DMS 273 (cell line): ENCODE measurements around the gene TNFRSF4.

ENCODE experiments used
- DNase-seq: peaks from one replicate; lab custom pipeline; 2025; ENCODE audit not compliant: unreplicated experiment; lab: John Stamatoyannopoulos, UW

TNFRSF4 gene

GRCh38 chr1:1183833-1184775, 29.8 kb downstream of the TNFRSF4 start:
- no peak for DNase-seq

GRCh38 chr1:1183221-1183747, 30.7 kb downstream of the TNFRSF4 start:
- no peak for DNase-seq

GRCh38 chr1:1182491-1183220, 31.3 kb downstream of the TNFRSF4 start:
- no peak for DNase-seq

DNA sequence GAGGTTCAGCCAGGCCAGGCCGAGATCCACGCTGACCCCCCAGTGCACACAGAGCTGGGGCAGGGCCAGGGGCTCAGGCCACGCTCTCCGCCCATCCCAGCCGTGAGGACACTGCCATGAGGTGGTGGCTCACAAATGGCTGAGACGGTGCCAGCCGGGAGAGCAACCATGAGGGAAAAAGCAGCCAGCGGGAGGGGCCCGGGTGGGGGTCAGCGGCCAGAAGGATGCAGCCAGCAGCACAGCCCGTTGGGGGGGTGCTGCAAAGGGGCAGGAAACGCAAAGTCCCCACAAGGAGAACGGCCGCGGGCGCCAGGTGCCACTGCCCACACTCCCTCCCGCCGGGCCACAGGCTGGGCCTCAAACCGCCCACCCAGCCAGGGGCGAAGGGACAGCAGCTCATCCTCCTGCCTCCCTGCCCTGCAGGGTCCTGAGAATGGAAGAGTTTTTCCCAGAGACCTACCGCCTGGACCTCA, 32.0 kb downstream of the TNFRSF4 start:
- no peak for DNase-seq

DNA sequence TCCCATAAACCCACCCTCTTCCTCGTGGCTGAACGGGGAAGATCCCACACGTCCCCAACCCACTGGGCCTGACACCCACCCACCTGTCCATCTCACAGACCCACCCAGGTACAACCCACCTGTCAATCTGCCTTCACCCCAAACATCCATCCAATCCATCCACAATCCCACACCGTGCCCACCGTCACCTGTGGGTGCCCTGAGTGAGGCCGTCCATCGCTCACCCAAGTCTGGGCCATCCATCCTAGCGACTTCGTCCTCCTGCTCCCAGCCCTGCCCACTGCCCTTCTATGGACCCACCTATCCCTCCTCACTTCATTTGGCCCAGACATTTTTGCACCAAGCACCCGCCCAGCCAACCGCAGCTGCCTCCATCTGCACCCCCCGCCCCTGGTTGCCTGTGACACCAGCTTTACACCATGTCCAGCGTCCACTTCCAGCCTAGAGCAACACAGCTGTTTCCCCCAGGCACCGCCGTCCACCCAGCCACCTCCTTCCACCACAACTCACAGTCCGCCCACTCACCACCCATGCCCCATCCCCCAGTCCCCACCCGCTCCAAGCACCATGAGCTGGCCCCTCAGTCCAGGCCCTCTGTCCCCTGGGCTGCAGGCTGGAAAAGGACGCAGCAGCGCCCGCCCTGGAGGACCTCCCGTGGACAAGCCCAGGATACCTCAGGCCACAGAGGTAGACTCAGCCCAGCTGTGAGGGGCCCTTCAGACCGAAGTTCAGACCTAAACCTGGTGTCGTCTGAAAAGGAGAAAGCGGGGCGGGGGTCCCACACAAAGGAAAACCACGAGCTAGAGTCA, 32.6 kb downstream of the TNFRSF4 start:
- no peak for DNase-seq

- peak; percentile 65 for DNase-seq
Observed at GRCh38 chr1:1179983-1180861, 33.7 kb downstream of the TNFRSF4 start.

- no peak for DNase-seq
Observed at GRCh38 chr1:1179346-1179982, 34.5 kb downstream of the TNFRSF4 start.

GRCh38 chr1:1178794-1179331, 35.1 kb downstream of the TNFRSF4 start:
- no peak for DNase-seq

DNA sequence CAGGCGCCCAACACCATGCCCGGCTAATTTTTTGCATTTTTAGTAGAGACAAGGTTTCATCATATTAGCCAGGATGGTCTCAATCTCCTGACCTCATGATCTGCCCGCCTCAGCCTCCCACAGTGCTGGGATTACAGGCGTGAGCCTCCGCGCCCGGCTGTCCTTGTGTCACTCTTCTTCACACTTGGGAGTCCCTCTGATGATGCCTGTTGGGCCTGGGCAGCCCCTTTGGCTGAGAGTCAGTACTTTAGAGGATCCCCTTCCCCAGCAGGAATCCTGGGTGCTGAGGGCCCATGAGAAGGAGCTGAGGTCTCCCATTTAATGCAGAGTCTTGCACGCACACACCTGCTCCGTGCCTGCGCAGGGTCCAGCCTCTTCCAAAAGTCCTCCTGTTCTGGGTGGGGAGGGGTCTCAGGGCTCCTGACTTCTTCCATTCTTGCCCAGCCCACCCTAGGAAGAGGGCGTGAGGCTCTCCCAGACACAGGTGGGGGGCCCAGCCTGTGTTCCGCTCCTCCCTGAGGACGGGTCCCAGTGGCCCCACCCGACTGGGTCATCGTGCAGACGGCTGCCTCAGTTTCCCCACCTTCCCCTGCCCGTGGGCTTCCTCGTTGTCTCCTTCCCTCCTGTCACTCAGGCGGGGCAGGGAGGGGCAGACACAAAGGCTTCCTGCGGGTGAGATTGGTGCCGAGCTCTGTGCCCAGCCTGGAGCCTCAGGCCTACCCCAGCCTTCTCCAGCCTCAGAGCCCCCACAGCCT, 36.3 kb downstream of the TNFRSF4 start:
- no peak for DNase-seq

DNA sequence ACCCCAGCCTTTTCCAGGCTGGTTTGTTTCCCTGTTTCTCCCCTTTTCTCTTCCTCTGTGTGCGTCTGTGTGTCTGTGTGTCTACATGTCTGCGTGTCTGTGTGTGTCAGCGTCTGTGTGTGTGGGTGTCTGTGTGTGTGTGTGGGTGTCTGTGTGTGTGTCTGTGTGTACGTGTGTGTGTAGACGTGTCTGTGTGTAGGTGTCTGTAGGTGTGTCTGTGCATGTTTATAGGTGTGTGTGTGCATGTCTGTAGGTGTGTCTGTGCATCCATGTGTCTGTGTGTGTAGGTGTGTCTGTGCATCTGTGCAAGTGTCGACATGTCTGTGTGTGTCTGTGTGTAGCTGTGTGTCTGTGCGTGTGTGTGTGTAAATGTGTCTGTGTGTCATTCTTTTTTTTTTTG, 37.0 kb downstream of the TNFRSF4 start:
- DNase-seq: no peak

- peak; percentile 47 for DNase-seq
Observed at GRCh38 chr1:1176063-1176761, 37.7 kb downstream of the TNFRSF4 start.

- DNase-seq: no peak
Observed at GRCh38 chr1:1175221-1176062, 38.5 kb downstream of the TNFRSF4 start.

GRCh38 chr1:1173793-1174415, 40.0 kb downstream of the TNFRSF4 start, which contains the start of gene TTLL10:
Gene TTLL10 (plus strand): TSS chr1:1173880. CDS start chr1:1179216, 5,336 bp downstream.
- no peak for DNase-seq

- no peak for DNase-seq
Observed at GRCh38 chr1:1173061-1173792, 40.7 kb downstream of the TNFRSF4 start.

- DNase-seq: no peak
Observed at GRCh38 chr1:1171546-1172340, 42.2 kb downstream of the TNFRSF4 start.
